ENCODE results near the gene ABCB1. TPM values are rescaled to one million over a fixed set of nuclear protein-coding genes. Genes with fewer than 3 reads are reported as not detected.
A peak's percentile ranks its signal among the peaks of the same experiment; 100 is the strongest.

The ABCB1 gene
- polyA plus RNA-seq, 4 donors = 17.3 to 87.6 (median 58.6) TPM

- no peak for DNase-seq
- no peaks in the 10 kb centered on the region for H3K4me1 ChIP-seq (ENCODE audit: control insufficient read depth in 3 of 3, insufficient read depth in 2 of 3, low read depth in 1 of 3, low read length in 2 of 3)
- no peaks in the 10 kb centered on the region for H3K9me3 ChIP-seq (ENCODE audit: control insufficient read depth in 2 of 2, insufficient read depth in 1 of 2, low read depth in 1 of 2, low read length in 1 of 2)
- H3K27me3 ChIP-seq (ENCODE audit: control insufficient read depth in 3 of 3, insufficient read depth in 3 of 3, low read length in 3 of 3) = no peaks in the 10 kb centered on the region
- no peak overlapping the region for H3K4me3 ChIP-seq (ENCODE audit: low read depth in 1 of 3, low read length in 3 of 3)
- no peak for FAIRE-seq
- WGBS, 3 donors = 92 to 94% (median 92%) methylated on average over 3 of the region's 3 CpGs
- H3K36me3 ChIP-seq (ENCODE audit: control insufficient read depth in 3 of 3, insufficient read depth in 2 of 3, low read depth in 1 of 3, low read length in 3 of 3) = peaks cover 0 to 10% (median 0%) of the 10 kb centered on the region in 3 donors
- H3K27ac ChIP-seq (ENCODE audit: low read depth in 1 of 3, low read length in 2 of 3) = no peak overlapping the region
Measured at GRCh38 chr7:87552351-87552900, 48.3 kb downstream of the ABCB1 start.

GRCh38 chr7:87548123-87548919 lies 52.4 kb downstream of the ABCB1 start:
- WGBS, 3 donors = 37 to 76% (median 44%) methylated on average over 7 of the region's 7 CpGs
- no peak for FAIRE-seq
- peaks cover 0 to 17% (median 0%) of the 10 kb centered on the region in 3 donors for H3K36me3 ChIP-seq (ENCODE audit: control insufficient read depth in 3 of 3, insufficient read depth in 2 of 3, low read depth in 1 of 3, low read length in 3 of 3)
- H3K4me1 ChIP-seq (ENCODE audit: control insufficient read depth in 3 of 3, insufficient read depth in 2 of 3, low read depth in 1 of 3, low read length in 2 of 3) = no peaks in the 10 kb centered on the region
- H3K27me3 ChIP-seq (ENCODE audit: control insufficient read depth in 3 of 3, insufficient read depth in 3 of 3, low read length in 3 of 3) = no peaks in the 10 kb centered on the region
- H3K27ac ChIP-seq (ENCODE audit: low read depth in 1 of 3, low read length in 2 of 3) = no peak overlapping the region
- H3K4me3 ChIP-seq (ENCODE audit: low read depth in 1 of 3, low read length in 3 of 3) = no peak overlapping the region
- no peaks in the 10 kb centered on the region for H3K9me3 ChIP-seq (ENCODE audit: control insufficient read depth in 2 of 2, insufficient read depth in 1 of 2, low read depth in 1 of 2, low read length in 1 of 2)
- DNase-seq = peak in 1 of 2 donors; percentile 17

GRCh38 chr7:87545760-87546159 lies 54.9 kb downstream of the ABCB1 start:
- H3K36me3 ChIP-seq (ENCODE audit: control insufficient read depth in 3 of 3, insufficient read depth in 2 of 3, low read depth in 1 of 3, low read length in 3 of 3) = peaks cover 0 to 20% (median 0%) of the 10 kb centered on the region in 3 donors
- no peak overlapping the region for H3K27ac ChIP-seq (ENCODE audit: low read depth in 1 of 3, low read length in 2 of 3)
- FAIRE-seq (no peak), DNase-seq (no peak)
- 92 to 97% (median 95%) methylated on average over 6 of the region's 6 CpGs for WGBS, 3 donors
- no peaks in the 10 kb centered on the region for H3K4me1 ChIP-seq (ENCODE audit: control insufficient read depth in 3 of 3, insufficient read depth in 2 of 3, low read depth in 1 of 3, low read length in 2 of 3)
- H3K27me3 ChIP-seq (ENCODE audit: control insufficient read depth in 3 of 3, insufficient read depth in 3 of 3, low read length in 3 of 3) = no peaks in the 10 kb centered on the region
- H3K9me3 ChIP-seq (ENCODE audit: control insufficient read depth in 2 of 2, insufficient read depth in 1 of 2, low read depth in 1 of 2, low read length in 1 of 2) = no peaks in the 10 kb centered on the region
- no peak overlapping the region for H3K4me3 ChIP-seq (ENCODE audit: low read depth in 1 of 3, low read length in 3 of 3)

GRCh38 chr7:87543623-87544022 lies 57.1 kb downstream of the ABCB1 start:
- Histone ChIP-seq H3K4me1 (ENCODE audit: control insufficient read depth in 3 of 3, insufficient read depth in 2 of 3, low read depth in 1 of 3, low read length in 2 of 3) (no peaks in the 10 kb centered on the region), H3K27ac (ENCODE audit: low read depth in 1 of 3, low read length in 2 of 3) (no peak overlapping the region), H3K27me3 (ENCODE audit: control insufficient read depth in 3 of 3, insufficient read depth in 3 of 3, low read length in 3 of 3) (no peaks in the 10 kb centered on the region), H3K36me3 (ENCODE audit: control insufficient read depth in 3 of 3, insufficient read depth in 2 of 3, low read depth in 1 of 3, low read length in 3 of 3) (peaks cover 0 to 24% (median 0%) of the 10 kb centered on the region in 3 donors), H3K9me3 (ENCODE audit: control insufficient read depth in 2 of 2, insufficient read depth in 1 of 2, low read depth in 1 of 2, low read length in 1 of 2) (no peaks in the 10 kb centered on the region), H3K4me3 (ENCODE audit: low read depth in 1 of 3, low read length in 3 of 3) (no peak overlapping the region)
- WGBS, 3 donors = 89 to 91% (median 90%) methylated on average over 1 of the region's 1 CpG
- FAIRE-seq (no peak), DNase-seq (no peak)

GRCh38 chr7:87541648-87542047 lies 59.0 kb downstream of the ABCB1 start:
- no peaks in the 10 kb centered on the region for H3K4me1 ChIP-seq (ENCODE audit: control insufficient read depth in 3 of 3, insufficient read depth in 2 of 3, low read depth in 1 of 3, low read length in 2 of 3)
- peaks cover 0 to 33% (median 0%) of the 10 kb centered on the region in 3 donors for H3K36me3 ChIP-seq (ENCODE audit: control insufficient read depth in 3 of 3, insufficient read depth in 2 of 3, low read depth in 1 of 3, low read length in 3 of 3)
- FAIRE-seq (no peak), DNase-seq (no peak)
- H3K9me3 ChIP-seq (ENCODE audit: control insufficient read depth in 2 of 2, insufficient read depth in 1 of 2, low read depth in 1 of 2, low read length in 1 of 2) = no peaks in the 10 kb centered on the region
- H3K4me3 ChIP-seq (ENCODE audit: low read depth in 1 of 3, low read length in 3 of 3) = no peak overlapping the region
- H3K27me3 ChIP-seq (ENCODE audit: control insufficient read depth in 3 of 3, insufficient read depth in 3 of 3, low read length in 3 of 3) = no peaks in the 10 kb centered on the region
- 91 to 100% (median 96%) methylated on average over 1 of the region's 1 CpG for WGBS, 3 donors
- no peak overlapping the region for H3K27ac ChIP-seq (ENCODE audit: low read depth in 1 of 3, low read length in 2 of 3)

- H3K36me3 ChIP-seq (ENCODE audit: control insufficient read depth in 3 of 3, insufficient read depth in 2 of 3, low read depth in 1 of 3, low read length in 3 of 3) = peaks cover 0 to 31% (median 0%) of the 10 kb centered on the region in 3 donors
- no peaks in the 10 kb centered on the region for H3K27me3 ChIP-seq (ENCODE audit: control insufficient read depth in 3 of 3, insufficient read depth in 3 of 3, low read length in 3 of 3)
- no peaks in the 10 kb centered on the region for H3K9me3 ChIP-seq (ENCODE audit: control insufficient read depth in 2 of 2, insufficient read depth in 1 of 2, low read depth in 1 of 2, low read length in 1 of 2)
- FAIRE-seq (no peak), DNase-seq (no peak)
- WGBS, 3 donors = 40 to 76% (median 75%) methylated on average over 1 of the region's 1 CpG
- no peak overlapping the region for H3K27ac ChIP-seq (ENCODE audit: low read depth in 1 of 3, low read length in 2 of 3)
- H3K4me1 ChIP-seq (ENCODE audit: control insufficient read depth in 3 of 3, insufficient read depth in 2 of 3, low read depth in 1 of 3, low read length in 2 of 3) = no peaks in the 10 kb centered on the region
- H3K4me3 ChIP-seq (ENCODE audit: low read depth in 1 of 3, low read length in 3 of 3) = no peak overlapping the region
Measured at GRCh38 chr7:87538052-87538451, 62.6 kb downstream of the ABCB1 start.

GRCh38 chr7:87534072-87534471 lies 66.6 kb downstream of the ABCB1 start:
- no peak for FAIRE-seq
- Histone ChIP-seq H3K4me3 (ENCODE audit: low read depth in 1 of 3, low read length in 3 of 3) (no peak overlapping the region), H3K27ac (ENCODE audit: low read depth in 1 of 3, low read length in 2 of 3) (no peak overlapping the region), H3K9me3 (ENCODE audit: control insufficient read depth in 2 of 2, insufficient read depth in 1 of 2, low read depth in 1 of 2, low read length in 1 of 2) (no peaks in the 10 kb centered on the region), H3K27me3 (ENCODE audit: control insufficient read depth in 3 of 3, insufficient read depth in 3 of 3, low read length in 3 of 3) (no peaks in the 10 kb centered on the region), H3K4me1 (ENCODE audit: control insufficient read depth in 3 of 3, insufficient read depth in 2 of 3, low read depth in 1 of 3, low read length in 2 of 3) (no peaks in the 10 kb centered on the region), H3K36me3 (ENCODE audit: control insufficient read depth in 3 of 3, insufficient read depth in 2 of 3, low read depth in 1 of 3, low read length in 3 of 3) (peaks cover 0 to 21% (median 0%) of the 10 kb centered on the region in 3 donors)
- DNase-seq = no peak
- WGBS, 3 donors = 93 to 100% (median 99%) methylated on average over 2 of the region's 2 CpGs

- DNase-seq = no peak
- H3K4me3 ChIP-seq (ENCODE audit: low read depth in 1 of 3, low read length in 3 of 3) = no peak overlapping the region
- H3K27ac ChIP-seq (ENCODE audit: low read depth in 1 of 3, low read length in 2 of 3) = no peak overlapping the region
- FAIRE-seq = no peak
- no peaks in the 10 kb centered on the region for H3K9me3 ChIP-seq (ENCODE audit: control insufficient read depth in 2 of 2, insufficient read depth in 1 of 2, low read depth in 1 of 2, low read length in 1 of 2)
- H3K27me3 ChIP-seq (ENCODE audit: control insufficient read depth in 3 of 3, insufficient read depth in 3 of 3, low read length in 3 of 3) = no peaks in the 10 kb centered on the region
- no peaks in the 10 kb centered on the region for H3K4me1 ChIP-seq (ENCODE audit: control insufficient read depth in 3 of 3, insufficient read depth in 2 of 3, low read depth in 1 of 3, low read length in 2 of 3)
- H3K36me3 ChIP-seq (ENCODE audit: control insufficient read depth in 3 of 3, insufficient read depth in 2 of 3, low read depth in 1 of 3, low read length in 3 of 3) = peaks cover 0 to 10% (median 0%) of the 10 kb centered on the region in 3 donors
Measured at GRCh38 chr7:87530126-87530525, 70.6 kb downstream of the ABCB1 start.

Data from small intestine (tissue), 7 donors.